GM21381 (cell line): Measurements from ENCODE around the gene EFCAB9.
A peak's percentile ranks its signal among the peaks of the same experiment; 100 is the strongest.
"Not testable (repeated sequence)": the region's sequence is repeated elsewhere in the genome, so short reads cannot be mapped to it uniquely, and the experiment has no call there.

Experiments used
- ATAC-seq: cut with Tn5 transposase; IDR thresholded peaks from one replicate; pipeline ENCODE4 v1.9.1; 2021; ENCODE audit warnings: mild to moderate bottlenecking, moderate library complexity; ENCODE audit not compliant: unreplicated experiment

EFCAB9 gene

DNA sequence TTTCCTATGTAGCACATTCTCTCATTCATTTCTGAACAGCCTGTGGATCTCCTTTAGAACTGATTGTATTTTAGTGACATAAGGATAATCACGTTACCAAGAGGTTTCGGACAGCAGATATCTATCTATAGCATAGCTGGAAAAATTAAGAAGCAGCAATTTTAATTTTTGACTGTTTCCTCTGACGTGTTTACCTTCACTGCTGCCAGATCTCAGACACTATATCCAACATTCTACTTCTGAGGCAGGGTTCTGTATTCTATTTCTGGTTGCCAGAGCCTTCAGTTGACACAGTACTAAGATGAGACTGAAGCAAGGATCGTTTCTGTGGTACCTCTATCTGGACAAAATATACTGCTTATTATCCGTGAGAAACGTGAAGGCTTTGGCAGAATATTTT, at the start of gene EFCAB9:
TSS of gene EFCAB9 (plus strand) at position 301 of the 400 bp plus-strand sequence. CDS start at position 302, 1 bp downstream.
- no peak for ATAC-seq

DNA sequence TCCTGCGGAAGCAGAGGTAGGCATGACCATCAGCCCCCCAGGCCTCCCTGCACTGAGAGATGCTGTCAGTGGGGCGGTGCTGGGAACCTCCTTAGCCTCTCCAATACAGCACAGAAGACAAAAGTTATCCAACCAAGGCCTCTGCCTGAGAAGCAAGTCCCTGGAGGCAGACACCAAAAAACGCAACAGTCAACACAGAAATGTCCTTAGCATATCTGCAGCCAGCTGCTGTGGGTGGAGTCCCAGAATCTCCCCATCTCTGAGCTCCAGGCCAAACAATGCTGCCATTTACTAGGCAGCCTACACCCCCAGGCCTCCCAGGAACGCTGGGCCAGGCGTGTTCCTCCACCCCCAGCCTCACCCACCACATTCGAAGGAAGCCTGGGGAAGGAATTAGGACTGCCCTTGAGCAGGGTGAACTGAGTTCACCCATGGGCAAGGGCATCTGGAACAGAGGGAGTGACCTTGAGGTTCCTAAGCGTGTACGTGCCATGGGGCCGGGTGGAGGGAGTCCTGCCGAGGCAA, 49.6 kb upstream of the EFCAB9 start:
- ATAC-seq: no peak

DNA sequence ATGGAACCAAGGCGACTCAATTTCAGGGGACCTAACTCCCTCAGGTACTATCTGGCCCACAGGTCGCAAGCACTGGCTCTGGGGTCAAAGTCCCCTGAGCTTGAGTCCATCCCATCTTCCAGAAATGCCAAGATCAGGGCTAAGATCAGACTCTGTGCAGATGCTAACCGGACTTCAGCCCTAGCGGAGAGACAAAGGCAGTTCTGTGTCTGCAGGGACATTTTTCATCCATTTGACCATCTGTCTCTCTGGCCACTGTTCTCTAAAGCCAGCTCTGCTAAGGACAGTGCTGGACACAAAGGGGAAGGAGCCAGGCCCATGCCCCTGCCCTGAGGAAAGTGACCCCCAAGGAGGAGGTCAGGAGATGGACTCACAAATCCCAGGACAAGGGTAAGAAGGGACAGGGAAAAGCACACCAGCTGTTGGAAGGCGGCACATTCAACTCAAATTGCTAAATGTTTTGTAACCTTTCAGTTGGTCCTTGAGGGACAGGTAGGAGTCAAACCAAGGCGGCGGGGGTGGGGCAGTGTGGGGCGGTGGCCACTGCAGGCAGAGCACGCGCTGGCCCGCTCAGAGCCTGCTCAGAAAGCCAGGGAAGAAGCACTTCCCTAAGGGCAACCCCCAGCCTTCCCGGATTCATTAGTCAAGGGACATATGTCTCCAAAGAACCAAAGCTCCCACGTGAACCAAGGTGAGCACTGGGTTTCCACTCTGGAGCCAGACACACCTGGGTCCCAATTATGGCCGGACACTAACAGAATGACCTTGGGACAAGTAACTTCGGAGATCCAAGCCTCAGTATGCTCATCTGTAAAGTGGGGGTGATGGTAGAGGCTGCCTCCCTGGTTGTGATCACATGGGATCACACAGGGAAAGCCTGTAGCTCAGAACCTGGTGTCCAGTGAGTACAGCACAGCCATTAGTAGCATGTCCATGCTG, 48.8 kb upstream of the EFCAB9 start:
- ATAC-seq: no peak

DNA sequence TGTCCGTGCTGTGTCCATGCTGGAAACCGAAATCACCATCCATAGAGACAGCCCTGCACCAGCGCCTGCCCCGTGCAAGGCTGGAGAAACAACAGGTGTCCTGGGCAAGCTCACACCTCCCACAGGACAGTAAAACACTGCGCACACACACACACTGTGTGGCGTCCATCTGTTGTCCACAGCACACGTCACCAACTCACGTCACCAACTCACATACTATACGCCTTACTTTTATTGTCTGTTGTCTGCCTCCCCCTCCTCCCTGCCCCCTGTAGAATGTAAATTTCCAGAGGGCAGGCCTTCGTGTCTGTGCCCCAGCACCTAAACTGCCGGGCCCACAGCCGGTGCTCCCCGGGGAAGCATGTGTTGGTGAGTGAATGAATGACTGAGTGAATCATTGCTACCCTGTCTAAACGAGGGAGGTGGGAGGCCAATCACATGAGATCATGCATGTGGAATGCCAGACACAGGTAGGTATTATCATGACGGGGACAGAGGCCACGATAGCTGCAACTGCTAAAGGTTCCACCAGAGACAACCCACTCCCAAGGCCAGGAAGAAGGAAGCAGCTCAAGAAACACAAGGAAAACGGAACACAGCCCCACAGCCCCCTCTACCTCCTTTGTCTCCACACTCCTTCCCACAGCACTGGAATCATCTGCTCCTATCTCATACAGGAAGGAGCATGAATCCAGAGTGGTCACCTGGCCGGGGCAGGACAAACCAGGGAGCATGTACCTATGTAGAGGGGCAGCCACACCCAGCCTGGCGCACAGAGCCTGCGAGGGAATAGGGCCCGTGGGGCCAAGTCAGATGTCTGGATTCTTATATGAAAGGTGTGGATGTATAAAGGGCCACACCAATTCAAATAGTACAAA, 47.9 kb upstream of the EFCAB9 start:
- ATAC-seq: no peak

DNA sequence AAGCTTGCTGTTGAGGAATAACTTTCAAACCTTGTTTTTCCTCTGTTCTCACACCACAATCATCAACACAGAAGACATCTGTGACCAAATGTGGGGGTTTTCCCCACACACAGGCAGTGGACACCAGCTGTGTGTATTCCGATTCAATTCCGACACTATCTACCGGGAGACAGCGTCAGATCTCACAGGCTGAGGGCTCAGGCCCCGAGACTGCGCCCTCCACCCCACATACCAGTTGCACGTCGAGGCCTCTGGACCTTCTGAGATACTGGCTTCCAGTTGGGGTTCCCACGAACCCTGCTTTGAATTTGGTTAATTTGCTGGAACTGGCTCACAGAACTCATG, 47.3 kb upstream of the EFCAB9 start:
- no peak for ATAC-seq

DNA sequence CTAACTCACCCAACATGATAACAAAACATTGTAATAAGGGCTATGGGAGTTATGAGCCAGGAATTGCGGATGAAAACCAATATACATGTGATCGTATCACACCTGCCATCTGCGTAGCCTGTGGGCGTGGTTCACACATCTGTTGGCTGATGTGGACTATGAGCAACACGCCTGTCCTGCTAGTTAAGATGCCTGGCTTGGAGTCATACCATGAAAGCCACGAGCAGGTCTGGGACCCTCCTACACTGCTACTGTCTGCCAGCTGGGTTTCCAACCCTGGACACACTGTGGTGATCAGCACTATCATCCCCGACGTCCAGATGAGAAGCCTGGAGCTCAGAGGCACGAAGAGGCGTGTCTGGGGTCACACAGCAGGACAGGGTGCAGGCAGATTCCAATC, 46.1 kb upstream of the EFCAB9 start:
- no peak for ATAC-seq

DNA sequence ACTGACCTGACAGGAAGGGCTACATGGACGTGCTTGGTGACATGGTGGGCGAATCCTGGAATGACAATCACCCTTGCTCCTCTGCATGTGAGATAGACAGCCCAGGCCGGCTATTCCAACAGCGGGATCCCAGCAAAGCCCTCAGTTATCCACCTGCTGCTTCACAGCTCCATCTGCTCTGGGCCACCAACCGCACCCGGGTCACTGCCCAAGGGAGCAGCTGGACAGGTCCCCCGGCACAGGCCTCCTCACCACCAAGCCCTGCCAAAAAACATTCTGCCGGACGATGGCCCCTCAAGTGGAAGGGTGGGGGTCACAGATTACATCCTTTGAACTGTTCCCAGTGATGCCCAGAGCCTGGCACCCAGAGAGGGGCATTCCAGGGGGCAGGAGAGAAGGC, 45.6 kb upstream of the EFCAB9 start:
- ATAC-seq: no peak

DNA sequence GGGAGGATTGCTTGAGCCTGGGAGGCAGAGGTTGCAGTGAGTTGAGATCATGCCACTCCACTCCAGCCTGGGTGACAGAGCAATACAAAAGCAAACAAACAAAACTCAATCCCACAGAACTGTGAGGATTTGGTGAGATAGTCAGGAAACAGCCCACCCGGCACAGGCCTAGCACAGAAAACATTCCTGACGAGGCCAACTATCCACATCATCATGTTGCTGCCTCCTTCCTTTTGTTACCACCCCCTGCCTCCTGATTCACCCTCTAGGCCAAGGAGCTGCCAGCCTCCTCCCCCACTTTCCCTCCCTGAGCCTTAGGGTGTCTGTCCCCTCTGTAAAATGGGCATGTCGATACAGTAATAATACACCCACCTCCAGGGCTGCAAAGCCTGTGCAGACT, 44.9 kb upstream of the EFCAB9 start:
- ATAC-seq: no peak

DNA sequence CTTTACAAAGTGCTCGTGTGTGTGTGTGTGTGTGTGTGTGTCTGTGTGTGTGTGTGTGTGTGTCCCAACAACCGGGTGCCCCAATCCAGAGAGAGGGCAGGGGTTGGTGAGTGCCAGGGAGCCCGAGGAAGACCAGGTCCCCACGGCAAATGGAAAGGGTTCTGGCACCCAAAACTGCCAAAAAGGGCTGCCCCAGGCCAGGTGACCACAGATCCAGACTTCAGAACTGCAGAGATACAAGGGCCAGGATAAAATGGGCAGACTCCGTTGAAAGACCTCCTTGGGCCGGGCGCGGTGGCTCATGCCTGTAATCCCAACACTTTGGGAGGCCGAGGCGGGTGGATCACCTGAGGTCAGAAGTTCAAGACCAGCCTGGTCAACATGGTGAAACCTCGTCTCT, 44.5 kb upstream of the EFCAB9 start:
- ATAC-seq: not testable (repeated sequence)

DNA sequence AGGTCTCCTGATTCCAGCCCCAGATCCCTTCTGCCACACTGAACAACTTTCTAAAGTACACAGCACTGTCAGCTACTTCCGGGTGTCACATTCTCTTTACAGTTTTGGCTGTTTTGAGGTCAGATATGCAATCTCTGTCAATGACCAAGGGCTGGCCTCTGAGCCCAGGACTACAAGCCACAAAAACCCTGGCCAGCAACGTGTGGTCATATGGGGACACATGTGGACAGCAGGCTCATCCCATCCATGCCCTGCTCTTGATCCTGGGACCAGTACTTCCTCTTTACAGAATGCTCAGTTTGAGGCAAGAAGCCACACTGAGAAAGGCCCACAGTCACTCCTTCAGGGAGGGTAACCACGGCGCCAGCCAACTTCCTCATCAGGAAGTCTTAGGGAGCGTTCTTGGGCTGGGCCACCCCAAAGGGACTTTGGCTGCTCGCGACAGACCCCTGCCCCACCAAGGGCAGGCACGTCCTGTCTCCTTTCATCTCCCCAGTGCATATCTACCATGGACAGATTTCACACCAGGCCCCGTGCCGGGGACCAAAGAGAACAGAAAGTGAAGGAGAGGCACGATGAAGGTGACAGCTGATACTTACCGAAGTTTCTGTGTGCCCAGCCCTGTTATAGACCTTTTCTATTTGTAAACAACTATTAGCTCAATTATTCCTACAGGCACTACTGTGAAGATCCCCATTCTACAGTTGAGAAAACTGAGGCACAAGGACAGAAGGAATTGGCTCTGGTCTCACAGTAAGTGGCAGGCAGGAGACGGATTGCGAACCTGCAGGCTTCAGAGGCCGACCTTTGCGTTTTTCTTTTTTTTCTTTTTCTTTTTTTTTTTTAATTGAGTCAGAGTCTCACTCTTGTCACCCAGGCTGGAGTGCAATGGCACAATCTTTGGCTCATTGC, 43.2 kb upstream of the EFCAB9 start:
- ATAC-seq: peak; percentile 68

DNA sequence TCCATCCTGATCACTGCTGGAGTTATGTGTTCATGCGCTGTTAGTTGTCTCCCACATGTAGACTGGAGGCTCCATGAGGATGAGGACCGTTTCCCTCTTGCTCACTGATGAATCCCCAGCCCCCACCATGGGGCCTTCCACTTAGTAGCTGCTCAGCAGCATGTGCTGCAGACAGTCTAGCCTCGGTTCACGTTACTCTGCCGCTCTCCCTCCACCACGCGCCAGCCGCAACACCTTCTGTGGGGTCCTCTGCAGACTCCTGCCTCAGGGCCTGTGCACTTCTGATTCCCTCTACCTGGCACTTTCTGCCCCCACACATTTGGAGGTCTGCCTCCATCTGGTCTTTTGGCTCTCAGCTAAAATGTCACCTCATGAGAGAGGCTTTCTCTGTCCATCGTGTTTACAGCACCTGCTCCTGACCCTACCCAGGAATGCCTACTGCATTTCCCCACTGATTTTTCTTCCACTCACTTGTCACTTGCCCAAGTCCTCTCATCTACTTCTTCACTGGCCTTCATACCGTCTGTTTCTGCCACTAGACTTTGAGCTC, 42.2 kb upstream of the EFCAB9 start:
- ATAC-seq: no peak

DNA sequence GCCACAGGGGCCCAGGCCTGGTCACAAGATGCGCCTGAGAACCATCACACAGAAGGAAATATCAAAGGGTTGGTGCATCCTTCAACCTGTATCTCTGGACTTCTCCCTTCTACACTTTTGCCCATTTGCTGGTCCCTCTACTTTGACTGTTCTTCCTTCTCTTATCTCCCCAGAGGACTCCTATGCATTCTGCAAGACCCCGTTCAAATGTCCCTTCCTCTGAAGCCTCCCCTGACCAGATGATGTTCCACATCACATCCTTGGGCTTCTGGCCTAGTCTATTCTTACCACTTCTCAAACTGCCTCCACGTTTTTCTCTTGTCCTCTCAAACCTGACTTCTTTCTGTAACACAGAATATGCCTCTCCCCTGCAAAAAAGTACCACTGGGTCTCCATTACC, 40.3 kb upstream of the EFCAB9 start:
- ATAC-seq: no peak

DNA sequence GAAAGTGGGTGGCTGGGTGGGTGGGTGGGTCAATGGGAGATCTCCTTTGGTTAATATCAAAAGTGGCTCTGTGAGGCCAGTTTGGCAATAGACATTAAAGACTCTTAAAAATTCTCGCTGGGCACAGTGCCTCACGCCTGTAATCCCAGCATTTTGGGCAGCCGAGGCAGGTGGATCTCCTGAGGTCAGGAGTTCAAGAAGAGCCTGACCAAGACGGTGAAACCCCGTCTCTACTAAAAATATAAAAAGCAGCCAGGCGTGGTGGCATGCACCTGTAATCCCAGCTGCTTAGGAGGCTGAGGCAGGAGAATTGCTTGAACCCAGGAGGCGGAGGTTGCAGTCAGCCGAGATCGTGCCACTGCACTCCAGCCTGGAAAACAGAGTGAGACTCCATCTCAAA, 38.9 kb upstream of the EFCAB9 start:
- ATAC-seq: not testable (repeated sequence)

DNA sequence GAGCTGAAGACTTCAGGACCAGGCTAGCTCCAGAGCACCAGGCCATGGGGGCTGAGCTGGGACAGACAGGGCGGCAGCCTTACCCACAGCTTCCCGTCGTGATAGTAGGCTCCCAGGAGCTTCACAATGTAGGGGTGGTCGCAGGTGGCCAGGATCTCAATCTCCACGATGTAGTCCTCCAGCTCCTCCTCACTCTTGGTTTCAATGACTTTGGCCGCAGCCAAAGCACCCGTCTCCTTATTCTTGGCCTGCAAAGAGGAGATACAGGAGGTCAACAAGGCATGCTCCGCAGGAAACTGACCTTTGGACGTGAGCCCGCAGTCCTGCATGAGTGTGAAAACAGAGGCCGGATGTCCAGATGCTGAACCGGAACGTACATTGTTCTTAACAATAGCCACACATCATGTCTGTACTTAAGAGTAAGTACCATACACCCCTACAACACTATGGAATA, 37.4 kb upstream of the EFCAB9 start:
- no peak for ATAC-seq

DNA sequence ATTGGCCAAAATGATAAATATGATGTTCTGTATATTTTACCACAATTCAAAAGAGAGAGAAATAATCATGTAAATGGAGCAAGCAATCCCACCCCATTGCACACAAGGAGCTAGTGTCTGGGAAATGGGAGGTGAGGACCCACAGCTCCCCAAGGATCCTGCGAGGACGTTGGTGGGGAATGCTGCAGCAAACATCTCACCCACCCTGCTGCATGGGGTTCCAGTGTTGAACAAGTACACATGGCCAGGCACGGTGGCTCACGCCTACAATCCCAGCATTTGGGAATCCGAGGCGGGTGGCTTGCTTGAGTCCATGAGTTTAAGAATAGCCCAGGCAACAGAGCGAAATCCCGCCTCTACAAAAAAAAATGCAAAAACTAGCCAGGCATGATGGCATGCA, 35.0 kb upstream of the EFCAB9 start:
- ATAC-seq: no peak

DNA sequence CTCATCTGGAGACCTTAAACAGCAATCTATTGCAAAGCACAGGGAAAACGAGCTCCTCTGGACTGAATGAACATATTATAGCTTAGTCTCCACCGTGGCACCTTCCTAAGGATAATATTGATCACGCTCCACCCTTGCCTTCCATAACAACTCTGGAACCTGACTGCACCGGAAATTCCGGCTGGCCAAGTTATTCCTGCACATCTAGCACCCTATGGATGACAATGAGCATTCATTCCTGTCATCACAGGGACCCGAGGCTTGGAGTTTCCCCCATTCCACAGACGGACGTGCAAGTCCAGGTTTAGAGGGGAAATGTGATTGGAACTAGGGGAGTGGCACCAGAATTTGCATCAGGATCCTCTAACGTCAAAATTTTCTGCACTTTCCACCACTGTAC, 33.5 kb upstream of the EFCAB9 start:
- no peak for ATAC-seq

DNA sequence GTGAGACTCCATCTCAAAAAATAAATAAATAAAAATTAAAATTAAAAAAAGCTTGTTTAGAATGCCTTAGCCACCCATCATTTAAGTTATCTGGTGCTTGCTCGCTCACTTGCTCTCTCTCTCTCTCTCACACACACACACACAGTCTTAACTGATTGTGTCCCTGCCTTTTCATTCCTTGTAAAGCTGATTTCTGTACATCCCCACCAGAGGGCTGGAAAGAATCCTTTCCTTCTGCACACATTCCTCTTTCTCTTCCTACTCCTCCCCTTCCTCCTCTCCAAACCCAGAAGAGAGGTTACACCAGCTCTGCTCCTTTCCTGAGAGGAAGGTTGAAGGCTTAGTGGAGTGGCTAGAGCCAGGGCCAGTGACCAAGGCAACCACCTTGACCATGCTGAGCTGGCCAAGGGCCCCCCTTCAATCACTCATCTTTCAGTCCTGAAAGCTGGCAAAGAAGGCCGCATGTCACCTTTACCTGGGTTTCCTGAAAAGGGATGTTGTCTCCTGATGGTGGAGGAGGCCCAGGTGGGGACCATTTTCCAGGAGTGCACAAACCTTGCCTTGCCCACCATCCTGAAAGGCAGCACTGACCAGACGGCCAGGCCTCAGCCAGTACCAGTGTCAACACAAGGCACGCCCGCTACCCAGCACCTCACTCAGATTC, 31.5 kb upstream of the EFCAB9 start:
- ATAC-seq: no peak

DNA sequence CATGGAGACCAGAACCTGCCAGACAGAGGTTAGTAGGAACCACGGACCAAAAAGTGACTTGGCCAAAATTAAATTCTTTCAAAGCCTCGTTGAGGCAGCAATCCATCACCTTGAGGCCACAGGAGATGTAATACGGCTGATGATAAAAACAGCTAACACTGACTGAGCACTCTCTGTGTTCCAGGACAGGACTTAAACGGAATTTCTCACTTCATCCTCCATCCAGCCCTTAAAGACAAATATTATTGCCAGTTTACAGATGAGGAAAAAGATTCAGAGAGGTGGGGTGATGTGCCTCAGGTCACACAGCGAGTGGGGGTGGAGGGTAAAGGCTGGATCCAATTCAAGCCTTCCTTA, 31.0 kb upstream of the EFCAB9 start:
- no peak for ATAC-seq

DNA sequence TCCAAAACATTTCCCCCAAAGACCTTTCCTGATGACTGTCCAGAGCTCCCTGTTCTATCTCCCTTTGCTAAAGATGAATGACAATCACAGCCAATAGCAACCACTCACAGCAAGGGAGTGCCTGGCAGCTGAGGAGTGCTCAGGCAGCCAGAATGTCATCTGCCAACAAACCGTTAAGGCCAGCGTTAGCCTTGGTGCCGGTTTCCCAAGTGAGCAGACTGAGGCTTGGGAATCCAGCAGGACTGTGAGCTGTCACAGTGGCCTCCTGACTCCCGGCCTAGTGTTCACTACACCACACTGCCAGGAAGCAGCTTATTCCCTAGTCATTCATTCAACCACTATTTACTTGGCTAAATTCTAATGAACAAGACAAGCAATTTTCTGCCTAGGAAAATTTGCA, 30.6 kb upstream of the EFCAB9 start:
- ATAC-seq: no peak

DNA sequence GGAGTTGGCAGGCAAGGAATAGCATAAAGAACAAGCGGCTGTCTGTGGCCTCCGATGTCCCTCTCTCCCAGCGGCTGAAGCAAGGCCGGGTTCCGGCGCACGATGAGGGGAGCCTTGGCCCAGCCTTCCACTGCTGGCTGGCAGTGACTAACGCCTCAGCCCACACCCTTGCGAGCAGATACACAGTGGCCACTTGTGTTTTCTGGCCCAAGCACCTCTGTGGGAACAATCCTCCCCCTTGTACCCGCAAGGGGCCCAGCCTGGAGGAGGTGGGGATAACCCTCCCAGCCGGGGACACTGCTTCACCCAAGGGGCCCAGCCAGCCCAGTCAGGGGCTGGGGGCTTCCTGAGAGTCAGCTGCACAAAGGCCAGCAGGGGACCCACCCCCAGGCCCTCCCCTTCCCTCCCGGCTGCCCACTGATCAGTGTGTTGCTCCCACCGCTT, 29.2 kb upstream of the EFCAB9 start:
- no peak for ATAC-seq
